HG03565 (cell line): ENCODE data around the gene SCP2.

Source experiments
- ATAC-seq: cut with Tn5 transposase; IDR thresholded peaks from one replicate; pipeline ENCODE4 v1.9.1; 2021; ENCODE audit warnings: mild to moderate bottlenecking, moderate library complexity; ENCODE audit not compliant: unreplicated experiment

The SCP2 gene

DNA sequence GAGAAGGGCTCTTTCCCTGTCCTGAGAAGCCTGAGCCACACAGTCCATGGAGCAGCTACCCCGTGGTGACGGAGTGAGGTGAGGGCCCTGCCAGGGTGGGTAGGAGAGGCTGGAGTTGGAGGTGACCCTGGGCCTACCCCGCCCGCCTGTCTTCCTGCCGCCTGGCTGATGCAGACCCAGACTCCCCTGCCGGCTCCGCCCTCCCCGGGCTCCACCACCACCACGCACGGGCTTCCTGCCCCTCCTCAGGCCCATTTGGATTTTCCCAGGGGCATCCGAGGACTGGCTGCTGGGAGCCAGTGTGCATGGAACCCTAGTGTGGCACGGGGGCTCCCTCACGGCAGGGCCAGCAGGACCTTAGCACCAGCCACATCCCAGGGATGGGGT, 167.4 kb downstream of the SCP2 start:
- no peak for ATAC-seq
